Caco-2 (cell line): ENCODE measurements around the gene VAC14. TPM values are rescaled to one million over a fixed set of nuclear protein-coding genes. Genes with fewer than 3 reads are reported as not detected.
A peak's percentile ranks its signal among the peaks of the same experiment; 100 is the strongest.

Experiments
- BruUV-seq: library from RNA; stranded (reverse); fragments of 400-500 nt; replicated peaks from 2 replicates; lab custom pipeline; 2021; lab: Mats Ljungman, UMichigan
- CTCF ChIA-PET: fragments of 300-600 bp; sonication (Branson Sonifier 250); formaldehyde crosslinking; loops from one replicate; lab custom pipeline; 2022; ENCODE audit warnings: antibody characterized with exemption; lab: Charles Lee
- POLR2A ChIA-PET: fragments of 300-600 bp; sonication (Branson Sonifier 250); formaldehyde crosslinking; loops from one replicate; lab custom pipeline; 2022; ENCODE audit warnings: antibody characterized with exemption; lab: Charles Lee
- DNase-seq, 2 experiments: peaks; one replicate each; pipeline versions ENCODE4 v3.0.0 to v3.0.0-alpha.2; 2020 to 2022
- H3K27me3 ChIP-seq: replicated peaks from 2 replicates; pipeline ENCODE4 v1.6.0; 2011; ENCODE audit warnings: low read length; ENCODE audit not compliant: control insufficient read depth, insufficient read depth
- H3K36me3 ChIP-seq: 2 replicates; pipeline ENCODE4 v1.5.1; 2011; ENCODE audit warnings: low read length; ENCODE audit not compliant: control insufficient read depth, insufficient read depth
- H3K4me1 ChIP-seq: fragments of 250-450 bp; sonication (Bioruptor Pico); 2 replicates; pipeline ENCODE4 v1.5.1; 2020; ENCODE audit warnings: mild to moderate bottlenecking
- H3K4me3 ChIP-seq: 2 replicates; pipeline ENCODE4 v1.5.1; 2011; ENCODE audit warnings: low read depth, mild to moderate bottlenecking, control low read depth, low read length
- H3K9me3 ChIP-seq: fragments of 250-450 bp; sonication (Bioruptor Pico); 2 replicates; pipeline ENCODE4 v1.5.1; 2020; ENCODE audit warnings: mild to moderate bottlenecking, moderate library complexity
- H3K27ac Mint-ChIP-seq: one replicate; pipeline ENCODE4 v1.8.0; 2022; ENCODE audit warnings: mixed read lengths; ENCODE audit not compliant: unreplicated experiment
- H3K27me3 Mint-ChIP-seq: one replicate; pipeline ENCODE4 v1.8.0; 2022; ENCODE audit warnings: mixed read lengths; ENCODE audit not compliant: insufficient read depth, unreplicated experiment
- H3K36me3 Mint-ChIP-seq: one replicate; pipeline ENCODE4 v1.8.0; 2022; ENCODE audit warnings: mild to moderate bottlenecking, mixed read lengths; ENCODE audit not compliant: insufficient read depth, unreplicated experiment
- H3K4me1 Mint-ChIP-seq: one replicate; pipeline ENCODE4 v1.8.0; 2022; ENCODE audit warnings: low read depth, mixed read lengths; ENCODE audit not compliant: unreplicated experiment
- H3K4me3 Mint-ChIP-seq: one replicate; pipeline ENCODE4 v1.8.0; 2022; ENCODE audit warnings: mild to moderate bottlenecking, moderate library complexity, mixed read lengths; ENCODE audit not compliant: unreplicated experiment
- H3K9me3 Mint-ChIP-seq: one replicate; pipeline ENCODE4 v1.8.0; 2022; ENCODE audit warnings: mixed read lengths; ENCODE audit not compliant: unreplicated experiment
- intact Hi-C: fragments of 100-400 bp; cut with micrococcal nuclease; formaldehyde crosslinking; loops from one replicate; pipeline ENCODE4 v1.10.0; 2022; ENCODE audit not compliant: unreplicated experiment
- total RNA-seq: library from RNA; stranded (reverse); gene quantifications from 2 replicates; pipeline ENCODE4 v1.2.3, GENCODE V29; 2022
- TF ChIP-seq, protein P1 (sequence below), 2 experiments: fragments of 200-600 bp in 1 of 2; IDR thresholded peaks; 1 replicate in 1 of 2; 2 replicates in 1 of 2; pipeline versions ENCODE4 v1.5.1 to v1.8.0; 2011 to 2022; ENCODE audit warnings: antibody characterized with exemption in 1 of 2, control low read depth in 1 of 2, inconsistent platforms in 1 of 2, low read depth in 1 of 2, low read length in 1 of 2, mild to moderate bottlenecking in 1 of 2, moderate library complexity in 1 of 2; ENCODE audit not compliant: insufficient read depth in 1 of 2, severe bottlenecking in 1 of 2, unreplicated experiment in 1 of 2

The VAC14 gene
- total RNA-seq, 1 experiment from 2014 or later: 63.5 TPM

GRCh38 chr16:70790815-70791214, 10.1 kb downstream of the VAC14 start:
- intact Hi-C loops: no loop called here
- CTCF ChIA-PET: no interaction called here
- no TSS peak for BruUV-seq
- H3K36me3 Mint-ChIP-seq: peaks cover 24% of the 10 kb centered on the region
- no peaks in the 10 kb centered on the region for H3K27me3 Mint-ChIP-seq
- no peak overlapping the region for H3K27ac Mint-ChIP-seq
- DNase-seq: no peak
- POLR2A ChIA-PET: no interaction called here
- H3K4me3 ChIP-seq: no peak overlapping the region
- H3K4me3 Mint-ChIP-seq: no peak overlapping the region
- H3K4me1 ChIP-seq: no peaks in the 10 kb centered on the region
- no peaks in the 10 kb centered on the region for H3K9me3 Mint-ChIP-seq
- no peaks in the 10 kb centered on the region for H3K27me3 ChIP-seq
- TF ChIP-seq, protein P1, sequence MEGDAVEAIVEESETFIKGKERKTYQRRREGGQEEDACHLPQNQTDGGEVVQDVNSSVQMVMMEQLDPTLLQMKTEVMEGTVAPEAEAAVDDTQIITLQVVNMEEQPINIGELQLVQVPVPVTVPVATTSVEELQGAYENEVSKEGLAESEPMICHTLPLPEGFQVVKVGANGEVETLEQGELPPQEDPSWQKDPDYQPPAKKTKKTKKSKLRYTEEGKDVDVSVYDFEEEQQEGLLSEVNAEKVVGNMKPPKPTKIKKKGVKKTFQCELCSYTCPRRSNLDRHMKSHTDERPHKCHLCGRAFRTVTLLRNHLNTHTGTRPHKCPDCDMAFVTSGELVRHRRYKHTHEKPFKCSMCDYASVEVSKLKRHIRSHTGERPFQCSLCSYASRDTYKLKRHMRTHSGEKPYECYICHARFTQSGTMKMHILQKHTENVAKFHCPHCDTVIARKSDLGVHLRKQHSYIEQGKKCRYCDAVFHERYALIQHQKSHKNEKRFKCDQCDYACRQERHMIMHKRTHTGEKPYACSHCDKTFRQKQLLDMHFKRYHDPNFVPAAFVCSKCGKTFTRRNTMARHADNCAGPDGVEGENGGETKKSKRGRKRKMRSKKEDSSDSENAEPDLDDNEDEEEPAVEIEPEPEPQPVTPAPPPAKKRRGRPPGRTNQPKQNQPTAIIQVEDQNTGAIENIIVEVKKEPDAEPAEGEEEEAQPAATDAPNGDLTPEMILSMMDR (IDR thresholded peaks at IDR 0.05; ENCODE audit: insufficient read depth in 1 of 2, low read depth in 1 of 2, low read length in 1 of 2, severe bottlenecking in 1 of 2, unreplicated experiment in 1 of 2): no peak
- no peaks in the 10 kb centered on the region for H3K36me3 ChIP-seq
- H3K9me3 ChIP-seq: no peaks in the 10 kb centered on the region
- no peaks in the 10 kb centered on the region for H3K4me1 Mint-ChIP-seq

DNA sequence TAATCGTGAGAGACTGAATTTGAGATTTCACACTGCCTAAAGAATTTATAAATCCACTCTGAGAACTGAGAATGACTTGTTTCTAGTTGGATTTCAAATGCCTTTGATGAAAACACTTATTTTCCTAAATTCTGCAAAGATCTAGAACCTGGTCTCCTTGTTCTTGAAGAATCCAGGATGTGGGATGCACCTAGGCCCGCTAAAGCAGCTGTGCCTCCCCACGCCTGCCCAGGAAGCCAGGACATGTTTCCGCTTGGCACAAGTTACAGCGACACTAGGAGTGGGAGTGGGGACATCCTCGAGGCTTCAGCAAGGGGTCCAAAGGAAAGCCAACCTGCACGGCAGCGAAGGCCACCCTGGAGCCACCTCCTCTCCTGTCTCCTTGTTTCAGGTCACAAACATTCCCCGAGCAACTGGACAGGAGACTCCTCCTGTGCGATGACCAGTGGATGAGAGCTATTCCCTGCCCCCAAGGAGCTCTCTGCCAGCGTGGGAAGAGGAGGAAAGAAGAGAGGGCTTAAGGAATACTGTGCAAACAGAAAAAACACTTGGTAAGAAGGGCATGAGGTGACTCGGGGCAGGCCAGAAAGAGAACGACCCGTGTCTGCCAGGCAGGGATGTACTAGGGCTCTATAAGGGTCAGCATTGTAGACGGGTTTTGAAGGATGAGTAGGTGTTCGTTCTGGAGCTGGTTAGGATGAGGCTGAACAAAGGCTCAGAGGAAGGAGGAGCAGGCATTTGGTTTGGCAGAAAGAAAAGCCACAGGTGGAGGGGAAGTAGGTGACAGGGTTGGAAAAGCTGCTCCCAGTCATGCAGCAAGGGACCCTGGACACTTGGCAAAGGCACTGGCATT, 11.1 kb downstream of the VAC14 start:
- Histone ChIP-seq H3K27me3 (no peaks in the 10 kb centered on the region), H3K4me1 (no peaks in the 10 kb centered on the region), H3K4me3 (no peak overlapping the region), H3K9me3 (no peaks in the 10 kb centered on the region), H3K36me3 (0 out of 2 replicates have a peak, but pooled peaks cover 1% of the 10 kb centered on the region)
- H3K27ac Mint-ChIP-seq: no peak overlapping the region
- BruUV-seq: no TSS peak
- TF ChIP-seq, protein P1 (IDR thresholded peaks at IDR 0.05; ENCODE audit: insufficient read depth in 1 of 2, low read depth in 1 of 2, low read length in 1 of 2, severe bottlenecking in 1 of 2, unreplicated experiment in 1 of 2): no peak
- ChIA-PET CTCF (no interaction called here), POLR2A (interaction anchor here (0.6 kb wide), 1 partner anchor 43 kb away, joined by 3 read pairs; no protein-coding TSS in a partner anchor)
- no peak overlapping the region for H3K4me3 Mint-ChIP-seq
- H3K4me1 Mint-ChIP-seq: no peaks in the 10 kb centered on the region
- H3K27me3 Mint-ChIP-seq: no peaks in the 10 kb centered on the region
- H3K36me3 Mint-ChIP-seq: peaks cover 24% of the 10 kb centered on the region
- intact Hi-C loops: no loop called here
- H3K9me3 Mint-ChIP-seq: no peaks in the 10 kb centered on the region
- DNase-seq: no peak

GRCh38 chr16:70788668-70789594, 12.0 kb downstream of the VAC14 start:
- H3K9me3 ChIP-seq: no peaks in the 10 kb centered on the region
- Mint-ChIP-seq H3K36me3 (peaks cover 28% of the 10 kb centered on the region), H3K4me1 (no peaks in the 10 kb centered on the region), H3K27ac (no peak overlapping the region), H3K9me3 (no peaks in the 10 kb centered on the region), H3K4me3 (no peak overlapping the region), H3K27me3 (no peaks in the 10 kb centered on the region)
- TF ChIP-seq, protein P1 (IDR thresholded peaks at IDR 0.05; ENCODE audit: insufficient read depth in 1 of 2, low read depth in 1 of 2, low read length in 1 of 2, severe bottlenecking in 1 of 2, unreplicated experiment in 1 of 2): no peak
- CTCF ChIA-PET: no interaction called here
- H3K36me3 ChIP-seq: 0 out of 2 replicates have a peak, but pooled peaks cover 2% of the 10 kb centered on the region
- intact Hi-C loops: no loop called here
- no peak overlapping the region for H3K4me3 ChIP-seq
- POLR2A ChIA-PET: no interaction called here
- BruUV-seq: no TSS peak
- H3K4me1 ChIP-seq: no peaks in the 10 kb centered on the region
- no peaks in the 10 kb centered on the region for H3K27me3 ChIP-seq
- DNase-seq: peak in 1 of 2 experiments; percentile 23
